GM21526 (cell line): ENCODE data around the gene LMTK2.
"Not testable (repeated sequence)": the region's sequence is repeated elsewhere in the genome, so short reads cannot be mapped to it uniquely, and the experiment has no call there.

Source experiments
- ATAC-seq: cut with Tn5 transposase; IDR thresholded peaks from one replicate; pipeline ENCODE4 v1.9.1; 2021; ENCODE audit warnings: moderate library complexity; ENCODE audit not compliant: unreplicated experiment, low FRiP score

LMTK2 gene

GRCh38 chr7:98215561-98216495 lies 109.2 kb downstream of the LMTK2 start:
- ATAC-seq = no peak

DNA sequence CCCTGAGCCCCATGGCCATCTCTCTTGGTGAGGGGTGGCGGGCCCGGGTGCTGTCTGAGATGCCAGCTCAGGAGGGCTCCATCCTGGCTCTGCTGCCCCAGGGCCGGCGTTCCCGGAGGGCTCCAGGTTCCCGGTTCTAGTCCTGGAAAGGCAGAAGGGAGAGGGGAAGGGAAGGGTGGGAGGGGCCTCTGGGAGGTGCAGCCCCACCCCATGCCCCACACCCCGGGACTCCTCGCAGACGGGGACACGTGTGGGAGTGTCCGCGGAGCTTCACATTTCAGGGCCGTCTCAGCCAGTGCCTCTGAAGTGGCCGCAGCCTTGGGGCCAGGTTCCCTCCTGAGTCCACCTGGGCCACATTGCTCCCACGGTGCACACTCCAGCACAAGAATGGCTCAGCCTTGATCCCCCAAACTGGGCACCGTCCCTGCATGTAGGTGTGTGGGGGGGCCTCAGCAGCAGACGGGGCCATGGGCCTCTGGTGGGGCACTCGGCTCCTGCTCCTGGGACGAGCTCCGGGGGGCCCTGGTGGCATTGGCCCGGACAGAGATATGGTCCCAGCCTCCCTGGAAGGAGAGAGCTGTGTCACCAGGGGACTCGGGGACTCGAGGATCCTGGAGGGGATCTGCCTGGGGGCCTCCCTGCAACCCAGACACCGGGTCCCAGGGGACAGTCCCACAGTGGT lies 110.4 kb downstream of the LMTK2 start:
- no peak for ATAC-seq

- no peak for ATAC-seq
Measured at GRCh38 chr7:98217623-98218582, 111.2 kb downstream of the LMTK2 start.

- ATAC-seq = not testable (repeated sequence)
Measured at GRCh38 chr7:98219382-98219781, 112.7 kb downstream of the LMTK2 start.

GRCh38 chr7:98221611-98222532 lies 115.2 kb downstream of the LMTK2 start:
- ATAC-seq = no peak

GRCh38 chr7:98222533-98223195 lies 116.0 kb downstream of the LMTK2 start:
- ATAC-seq = no peak

- no peak for ATAC-seq
Measured at GRCh38 chr7:98223351-98223897, 116.8 kb downstream of the LMTK2 start.

GRCh38 chr7:98223898-98224700 lies 117.4 kb downstream of the LMTK2 start:
- no peak for ATAC-seq

DNA sequence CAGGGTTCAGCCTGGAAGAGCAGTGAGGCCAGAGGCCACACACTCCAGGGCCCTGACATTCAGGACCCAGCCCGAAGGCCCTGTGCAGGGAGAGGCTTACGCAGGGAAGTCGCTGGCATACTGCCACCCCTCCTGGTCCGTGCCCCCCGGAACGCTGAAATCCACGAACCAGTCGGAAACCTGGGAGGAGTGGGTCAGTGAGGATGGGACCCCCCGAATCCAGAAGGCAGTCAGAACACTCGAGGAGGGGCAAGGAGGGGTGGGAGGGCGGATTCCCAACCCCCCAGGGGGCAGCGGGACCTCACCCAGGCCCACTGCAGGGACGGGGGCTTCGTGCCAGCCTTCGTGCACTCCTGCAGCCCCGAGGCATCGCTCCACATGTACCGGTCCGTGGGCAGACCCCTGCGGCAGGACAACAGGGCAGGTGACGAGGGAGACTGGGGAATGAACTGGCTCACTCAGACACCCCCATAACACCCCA lies 118.1 kb downstream of the LMTK2 start:
- ATAC-seq = no peak

GRCh38 chr7:98225913-98226614 lies 119.4 kb downstream of the LMTK2 start:
- ATAC-seq = no peak

- ATAC-seq = no peak
Measured at GRCh38 chr7:98227939-98228338, 121.3 kb downstream of the LMTK2 start.

DNA sequence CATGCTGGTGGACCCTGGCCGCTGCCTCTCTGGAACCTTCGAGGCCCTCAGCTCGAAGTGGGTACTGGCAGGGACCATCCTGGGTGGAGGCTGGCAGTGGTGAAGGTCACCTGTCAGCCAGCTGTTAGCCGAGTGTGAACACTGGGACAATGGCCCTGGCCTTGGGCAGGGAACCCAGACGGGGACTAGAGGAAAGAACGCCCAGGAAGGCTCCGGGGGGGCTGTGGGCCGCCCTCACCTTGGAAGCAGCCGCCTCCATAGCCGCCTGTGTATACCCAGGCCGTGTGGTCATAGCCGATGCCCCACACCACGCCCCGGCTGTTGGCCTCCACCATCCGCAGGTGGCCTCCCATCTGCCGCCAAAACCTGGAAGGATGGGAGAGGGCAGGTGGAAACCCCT lies 122.1 kb downstream of the LMTK2 start:
- no peak for ATAC-seq

- ATAC-seq = no peak
Measured at GRCh38 chr7:98229441-98229840, 122.8 kb downstream of the LMTK2 start.

GRCh38 chr7:98229991-98230745 lies 123.5 kb downstream of the LMTK2 start:
- ATAC-seq = no peak

DNA sequence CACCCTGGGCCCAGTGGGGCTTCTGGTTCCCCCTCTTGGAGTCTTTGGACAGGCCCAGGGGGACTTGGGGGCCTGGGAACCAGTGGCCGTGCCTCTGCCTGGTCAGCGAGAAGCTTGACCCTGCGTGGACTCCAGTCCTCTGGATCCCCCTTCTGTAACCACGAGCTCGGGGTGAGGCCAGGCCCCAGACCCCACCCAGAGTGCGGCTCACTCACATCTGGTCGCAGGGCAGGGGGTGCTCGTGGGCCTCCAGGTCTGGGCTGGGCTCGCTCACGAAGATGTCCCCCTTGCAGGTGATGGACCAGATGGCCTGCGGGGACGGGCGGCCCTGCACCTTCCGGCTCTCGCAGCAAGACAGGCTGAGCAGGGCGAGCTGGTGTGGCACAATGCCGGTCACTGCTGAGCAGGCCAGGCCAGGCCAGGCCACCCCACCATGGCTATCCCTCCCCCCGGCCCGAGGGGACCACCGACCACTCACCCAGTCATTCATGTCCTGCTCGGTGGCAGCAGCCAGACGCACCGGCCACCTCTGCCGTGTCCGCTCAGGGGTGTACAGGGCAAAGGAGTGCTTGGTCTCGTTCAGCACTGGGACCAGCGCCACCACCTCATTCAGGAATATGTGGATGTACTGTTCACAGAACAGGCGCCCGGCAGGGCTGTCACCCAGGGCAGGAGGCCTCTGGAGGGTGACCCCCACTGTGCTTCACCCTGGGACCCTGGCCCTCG lies 124.2 kb downstream of the LMTK2 start:
- no peak for ATAC-seq
